AG20443 (cell line): Measurements from ENCODE around the gene GRIN2A.

Source experiments
- DNase-seq: peaks from one replicate; pipeline ENCODE4 v3.0.0; 2012; ENCODE audit warnings: low spot score, mixed read lengths

GRIN2A gene

GRCh38 chr16:9852003-9852402, 330.2 kb downstream of the GRIN2A start:
- no peak for DNase-seq

- DNase-seq = no peak
Observed at GRCh38 chr16:9850817-9851216, 331.4 kb downstream of the GRIN2A start.

DNA sequence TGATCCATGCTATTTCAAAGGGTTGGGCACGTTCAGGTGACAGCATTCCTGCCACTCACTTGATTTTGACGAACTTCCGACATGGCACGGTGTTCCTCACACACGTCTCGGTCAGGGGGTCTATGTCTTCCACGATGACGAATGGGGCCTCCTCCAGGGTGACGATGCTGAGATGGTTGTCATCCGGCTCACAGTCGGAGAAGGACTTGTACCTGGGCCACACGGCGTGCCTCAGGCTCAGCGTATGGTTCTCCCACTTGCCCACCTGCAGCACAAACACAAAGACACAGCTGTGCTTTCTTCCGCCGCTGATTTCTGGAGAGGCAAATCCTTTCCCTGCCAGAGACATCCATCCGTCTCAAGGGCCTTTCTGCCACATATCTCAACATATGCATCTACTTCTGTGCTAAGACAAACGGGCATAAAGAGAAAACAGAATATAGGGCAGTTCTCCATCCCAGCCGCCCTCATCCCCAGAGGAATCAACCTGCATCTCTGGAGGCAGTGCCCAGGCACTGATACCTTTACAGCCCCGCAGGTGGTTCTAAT, 332.5 kb downstream of the GRIN2A start:
- DNase-seq = no peak

DNA sequence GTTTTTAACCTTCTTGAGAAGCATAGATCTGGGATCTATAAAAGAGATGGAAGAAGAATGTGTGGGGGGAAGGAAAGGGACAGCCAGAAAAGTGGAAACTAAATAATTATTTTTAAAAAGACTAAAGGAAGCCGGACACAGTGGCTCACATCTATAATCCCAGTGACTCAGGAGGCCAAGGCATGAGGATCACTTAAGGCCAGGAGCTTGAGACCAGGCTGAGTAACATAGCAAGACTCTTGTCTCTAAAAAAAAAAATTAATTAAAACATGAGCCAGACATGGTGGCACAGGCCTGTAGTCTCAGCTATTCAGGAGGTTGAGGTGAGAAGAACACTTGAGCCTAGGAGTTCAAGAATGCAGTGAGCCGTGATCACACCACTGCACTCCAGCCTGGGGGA, 335.1 kb downstream of the GRIN2A start:
- no peak for DNase-seq

GRCh38 chr16:9846362-9847099, 335.7 kb downstream of the GRIN2A start:
- DNase-seq = no peak

DNA sequence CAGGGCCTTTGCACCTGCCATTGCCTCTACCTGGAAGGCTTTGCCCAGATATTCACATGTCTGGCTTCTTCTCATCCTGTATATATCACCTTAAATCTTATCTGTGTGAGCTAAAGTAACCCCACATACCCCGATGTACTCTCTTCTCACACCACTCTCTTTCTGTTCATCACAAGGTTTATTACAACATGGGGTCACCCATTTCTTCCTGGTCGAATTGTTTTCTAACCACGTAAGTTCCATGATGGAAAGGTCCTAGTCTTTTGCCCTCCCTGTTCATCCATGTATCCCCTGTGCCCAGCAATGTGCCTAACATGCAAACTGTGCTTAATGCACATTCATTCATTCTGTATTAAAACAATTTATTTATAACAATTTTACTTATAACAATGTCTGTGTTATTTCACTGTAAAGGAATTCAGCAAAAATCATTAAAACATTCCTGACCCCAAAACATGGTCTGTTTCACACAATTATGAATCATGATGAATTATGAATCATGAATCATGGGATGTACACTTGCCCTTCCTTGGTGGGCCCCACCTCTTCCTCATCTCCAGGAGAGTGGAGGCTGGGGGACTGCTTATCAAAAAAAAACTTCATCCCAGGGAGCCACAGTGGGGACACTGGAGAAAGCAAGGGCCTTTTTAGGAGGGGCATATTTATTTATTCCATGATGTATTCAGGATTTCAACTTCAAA, 336.4 kb downstream of the GRIN2A start:
- peak; percentile 12 for DNase-seq

DNA sequence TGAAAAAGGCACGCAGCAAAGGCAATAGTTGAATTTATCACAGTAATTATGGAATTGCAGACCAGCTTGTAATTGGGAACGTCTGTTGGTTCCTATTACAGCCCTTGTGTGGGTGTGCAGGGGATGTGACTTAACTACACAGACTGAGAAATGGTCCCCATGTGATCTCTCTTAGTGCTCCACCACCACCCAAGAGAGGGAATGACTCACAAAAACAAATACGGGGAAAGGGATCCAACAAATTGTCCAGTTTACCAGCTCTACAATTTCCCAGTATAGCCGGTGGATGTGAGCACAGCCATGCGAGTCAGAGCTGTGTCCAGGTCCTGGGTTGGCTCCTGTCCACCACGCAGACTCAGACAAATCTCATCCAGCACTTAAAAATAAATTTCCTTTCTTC, 337.9 kb downstream of the GRIN2A start:
- DNase-seq = peak; percentile 11

DNA sequence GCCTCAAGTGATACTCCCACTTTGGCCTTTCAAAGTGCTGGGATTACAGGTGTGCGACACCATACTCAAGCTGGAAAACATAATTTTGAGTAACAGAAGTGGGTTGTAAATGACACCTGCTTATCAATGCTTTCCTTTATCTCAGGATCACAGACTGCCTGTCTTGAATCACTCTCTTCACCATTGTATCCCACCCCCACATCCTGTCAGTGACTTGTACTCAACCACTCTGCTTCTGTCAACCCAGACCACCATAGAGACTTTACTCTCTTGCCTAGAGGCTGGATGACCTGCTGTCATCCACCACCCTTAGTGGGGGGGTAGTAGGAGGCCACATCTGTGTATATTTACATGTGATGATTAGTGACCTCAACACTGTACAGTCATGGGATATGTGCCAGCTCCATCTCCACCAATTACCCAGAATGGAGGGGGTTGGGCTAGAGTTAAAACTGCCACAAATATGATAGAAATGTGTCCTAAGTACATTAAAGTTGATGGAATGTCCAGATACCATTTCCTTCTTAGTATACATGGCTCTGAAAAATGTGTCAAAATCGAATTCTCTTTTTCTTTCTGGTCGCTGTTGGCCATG, 338.7 kb downstream of the GRIN2A start:
- no peak for DNase-seq

DNA sequence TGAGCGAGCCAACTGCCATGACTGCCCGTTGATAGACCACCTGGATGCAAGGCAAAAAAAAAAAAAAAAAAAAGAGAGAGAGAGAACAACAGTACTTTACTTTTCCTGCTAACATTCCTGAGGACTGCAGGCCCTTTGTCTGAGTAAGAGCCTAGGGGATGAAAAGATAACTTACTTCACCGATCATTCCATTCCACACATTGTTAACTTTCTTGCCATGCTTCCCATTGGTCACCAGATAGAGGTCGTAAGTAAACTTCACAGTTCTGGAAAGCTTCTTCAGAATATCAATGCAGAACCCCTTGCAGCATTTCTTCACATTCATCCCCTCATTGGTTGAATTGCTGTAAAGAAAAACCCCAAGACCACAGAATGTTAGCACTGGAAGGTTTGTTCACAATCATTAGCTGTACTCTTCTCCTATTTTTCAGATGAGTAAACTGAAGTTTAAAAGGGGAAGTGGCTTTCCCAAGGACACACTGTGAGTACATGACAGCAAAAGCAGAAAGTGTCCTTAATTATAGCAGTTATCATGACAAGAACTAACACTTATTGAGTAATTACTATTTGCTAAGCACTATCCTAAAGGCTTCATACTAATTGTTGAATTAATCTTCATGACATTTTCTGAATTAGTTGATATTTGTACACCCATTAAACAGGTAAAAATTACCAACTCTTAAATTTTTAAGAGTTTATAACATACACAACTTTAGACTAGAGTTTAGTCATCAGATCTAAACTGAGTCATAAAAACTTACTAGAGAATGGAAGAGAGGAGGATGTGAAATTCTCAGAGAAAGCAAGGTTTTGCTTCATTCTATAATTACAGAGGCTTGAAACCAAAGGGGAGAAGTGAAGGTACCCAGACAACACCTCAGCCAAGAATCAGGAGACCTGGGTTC, 341.2 kb downstream of the GRIN2A start:
- no peak for DNase-seq

DNA sequence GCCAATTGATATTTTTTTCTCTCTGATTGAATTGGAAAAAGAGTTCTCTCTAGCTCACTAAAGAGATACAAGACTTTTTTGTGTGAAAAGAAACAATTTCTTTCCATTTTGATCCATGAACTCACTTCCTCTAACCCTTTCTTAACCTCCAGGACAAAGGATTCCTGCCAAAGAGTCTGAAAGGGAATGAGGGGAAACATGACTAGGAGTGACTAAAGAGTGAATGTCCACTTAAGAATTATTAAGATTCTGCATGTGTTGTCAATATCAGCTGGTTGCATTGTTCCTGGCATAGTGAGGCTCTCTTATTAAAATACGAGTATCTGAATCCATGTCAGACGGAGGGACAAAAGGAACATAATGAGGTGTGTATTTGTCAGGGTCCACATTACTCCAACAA, 344.7 kb downstream of the GRIN2A start:
- DNase-seq = no peak

GRCh38 chr16:9836118-9836736, 346.0 kb downstream of the GRIN2A start:
- peak; percentile 33 for DNase-seq

- DNase-seq = no peak
Observed at GRCh38 chr16:9827062-9827752, 355.0 kb downstream of the GRIN2A start.

DNA sequence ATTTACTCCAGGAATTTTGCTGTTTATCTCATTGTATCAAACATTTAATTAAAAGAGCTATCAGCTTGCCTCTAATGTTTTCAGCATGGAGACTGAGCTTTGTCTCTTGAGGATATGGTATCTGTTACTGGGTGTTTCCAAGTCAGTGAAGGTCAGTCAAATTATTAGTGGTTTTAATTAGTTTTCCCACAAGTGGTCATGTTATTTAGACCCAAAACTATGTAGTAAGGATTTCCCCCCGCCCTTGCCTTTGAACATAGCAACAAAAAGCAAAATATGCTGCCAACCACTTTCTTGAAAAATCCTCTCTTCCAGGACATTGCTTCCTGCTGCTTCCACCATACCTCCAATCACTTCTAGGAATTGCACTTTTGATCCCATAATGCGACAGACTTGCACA, 355.6 kb downstream of the GRIN2A start:
- no peak for DNase-seq

- no peak for DNase-seq
Observed at GRCh38 chr16:9824200-9825068, 357.8 kb downstream of the GRIN2A start.

- no peak for DNase-seq
Observed at GRCh38 chr16:9823510-9823909, 358.7 kb downstream of the GRIN2A start.

DNA sequence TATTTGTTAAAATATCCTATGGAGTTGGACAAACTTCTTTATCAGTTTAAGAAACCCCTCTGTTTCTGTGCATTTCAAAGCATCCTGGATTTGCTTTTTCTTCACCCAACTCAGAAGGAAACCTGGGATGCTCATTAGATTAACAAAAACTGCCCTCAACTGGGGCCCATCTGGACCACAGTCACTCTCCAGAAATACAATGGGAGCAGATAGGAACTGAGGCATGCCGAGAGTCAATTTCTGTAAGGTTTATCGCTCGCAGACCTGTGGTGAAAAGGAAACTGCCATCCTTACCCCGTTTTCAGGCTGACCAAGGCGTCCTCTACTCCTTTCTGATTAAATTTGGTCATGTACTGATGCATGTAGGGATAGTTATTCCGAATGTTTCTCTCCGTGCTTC, 360.3 kb downstream of the GRIN2A start:
- DNase-seq = no peak

- no peak for DNase-seq
Observed at GRCh38 chr16:9821331-9821730, 360.9 kb downstream of the GRIN2A start.

- DNase-seq = no peak
Observed at GRCh38 chr16:9820476-9821246, 361.6 kb downstream of the GRIN2A start.

GRCh38 chr16:9818702-9819101, 363.5 kb downstream of the GRIN2A start:
- no peak for DNase-seq
